ENCODE data around the gene TRIML2. TPM values are rescaled to one million over a fixed set of nuclear protein-coding genes. Genes with fewer than 3 reads are reported as not detected.

The TRIML2 gene
- total RNA-seq, 2 donors from 2014 or later = not detected

DNA sequence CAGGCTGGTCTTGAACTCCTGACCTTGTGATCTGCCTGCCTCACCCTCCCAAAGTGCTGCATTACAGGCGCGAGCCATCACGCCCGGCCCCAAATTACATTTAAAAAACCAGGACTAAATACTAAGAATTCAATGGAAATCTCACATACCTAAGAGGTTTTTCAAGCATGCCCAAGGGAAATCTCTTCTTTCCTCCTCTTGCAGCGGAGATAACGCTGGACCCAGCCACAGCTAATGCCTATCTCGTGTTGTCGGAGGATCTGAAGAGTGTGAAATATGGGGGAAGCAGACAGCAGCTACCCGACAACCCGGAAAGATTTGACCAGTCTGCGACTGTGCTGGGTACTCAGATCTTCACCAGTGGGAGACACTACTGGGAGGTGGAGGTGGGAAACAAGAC is 37.2 kb upstream of the TRIML2 start:
- Histone ChIP-seq H3K4me1 (no peaks in the 10 kb centered on the region), H3K36me3 (no peaks in the 10 kb centered on the region), H3K27me3 (no peaks in the 10 kb centered on the region), H3K9me3 (no peaks in the 10 kb centered on the region), H3K27ac (no peak overlapping the region), H3K4me3 (no peak overlapping the region)
- no peak for DNase-seq (ENCODE audit: low spot score)
- TF ChIP-seq, protein P1, sequence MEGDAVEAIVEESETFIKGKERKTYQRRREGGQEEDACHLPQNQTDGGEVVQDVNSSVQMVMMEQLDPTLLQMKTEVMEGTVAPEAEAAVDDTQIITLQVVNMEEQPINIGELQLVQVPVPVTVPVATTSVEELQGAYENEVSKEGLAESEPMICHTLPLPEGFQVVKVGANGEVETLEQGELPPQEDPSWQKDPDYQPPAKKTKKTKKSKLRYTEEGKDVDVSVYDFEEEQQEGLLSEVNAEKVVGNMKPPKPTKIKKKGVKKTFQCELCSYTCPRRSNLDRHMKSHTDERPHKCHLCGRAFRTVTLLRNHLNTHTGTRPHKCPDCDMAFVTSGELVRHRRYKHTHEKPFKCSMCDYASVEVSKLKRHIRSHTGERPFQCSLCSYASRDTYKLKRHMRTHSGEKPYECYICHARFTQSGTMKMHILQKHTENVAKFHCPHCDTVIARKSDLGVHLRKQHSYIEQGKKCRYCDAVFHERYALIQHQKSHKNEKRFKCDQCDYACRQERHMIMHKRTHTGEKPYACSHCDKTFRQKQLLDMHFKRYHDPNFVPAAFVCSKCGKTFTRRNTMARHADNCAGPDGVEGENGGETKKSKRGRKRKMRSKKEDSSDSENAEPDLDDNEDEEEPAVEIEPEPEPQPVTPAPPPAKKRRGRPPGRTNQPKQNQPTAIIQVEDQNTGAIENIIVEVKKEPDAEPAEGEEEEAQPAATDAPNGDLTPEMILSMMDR (IDR thresholded peaks at IDR 0.05) = no peak

DNA sequence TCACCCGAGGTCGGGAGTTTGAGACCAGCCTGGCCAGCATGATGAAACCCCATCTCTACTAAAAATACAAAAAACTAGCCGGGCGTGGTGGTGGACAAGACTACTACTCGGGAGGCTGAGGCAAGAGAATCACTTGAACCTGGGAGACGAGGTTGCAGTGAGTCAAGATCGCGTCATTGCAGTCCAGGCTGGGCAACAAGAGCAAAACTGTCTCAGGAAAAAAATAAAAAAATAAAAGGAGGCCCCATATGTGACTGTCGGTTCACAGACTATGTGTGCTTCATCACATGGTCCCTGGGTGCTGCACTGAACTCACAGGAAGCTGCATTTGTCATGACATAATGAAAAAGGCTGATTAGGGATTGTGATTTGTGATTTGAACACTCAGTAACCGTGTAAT is 36.2 kb upstream of the TRIML2 start:
- Histone ChIP-seq H3K9me3 (no peaks in the 10 kb centered on the region), H3K4me3 (no peak overlapping the region), H3K27me3 (no peaks in the 10 kb centered on the region), H3K36me3 (no peaks in the 10 kb centered on the region), H3K27ac (no peak overlapping the region), H3K4me1 (no peaks in the 10 kb centered on the region)
- TF ChIP-seq, protein P1 (IDR thresholded peaks at IDR 0.05) = no peak
- no peak for DNase-seq (ENCODE audit: low spot score)

DNA sequence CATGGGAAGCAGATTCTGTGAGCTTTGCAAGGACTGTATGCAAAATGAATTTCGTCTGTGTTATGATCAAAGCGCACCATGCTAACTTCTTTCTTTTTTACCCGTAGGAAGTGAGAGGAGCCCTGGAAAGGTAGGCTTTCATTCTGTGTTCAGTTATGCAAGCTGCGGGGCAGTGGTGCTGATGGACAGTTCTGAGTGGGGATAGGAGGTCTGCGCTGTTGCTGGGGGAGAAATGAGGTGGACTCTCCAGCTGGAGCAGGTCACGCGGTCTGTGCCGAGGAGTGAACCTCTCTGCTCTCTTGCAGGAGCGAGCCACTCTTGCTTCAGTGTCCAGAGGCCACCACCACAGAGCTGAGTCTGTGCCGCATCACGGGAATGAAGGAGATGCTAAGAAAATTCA is 34.3 kb upstream of the TRIML2 start:
- no peak overlapping the region for H3K27ac ChIP-seq
- no peak overlapping the region for H3K4me3 ChIP-seq
- no peak for DNase-seq (ENCODE audit: low spot score)
- no peaks in the 10 kb centered on the region for H3K27me3 ChIP-seq
- H3K36me3 ChIP-seq = no peaks in the 10 kb centered on the region
- TF ChIP-seq, protein P1 (IDR thresholded peaks at IDR 0.05) = no peak
- H3K9me3 ChIP-seq = no peaks in the 10 kb centered on the region
- no peaks in the 10 kb centered on the region for H3K4me1 ChIP-seq

DNA sequence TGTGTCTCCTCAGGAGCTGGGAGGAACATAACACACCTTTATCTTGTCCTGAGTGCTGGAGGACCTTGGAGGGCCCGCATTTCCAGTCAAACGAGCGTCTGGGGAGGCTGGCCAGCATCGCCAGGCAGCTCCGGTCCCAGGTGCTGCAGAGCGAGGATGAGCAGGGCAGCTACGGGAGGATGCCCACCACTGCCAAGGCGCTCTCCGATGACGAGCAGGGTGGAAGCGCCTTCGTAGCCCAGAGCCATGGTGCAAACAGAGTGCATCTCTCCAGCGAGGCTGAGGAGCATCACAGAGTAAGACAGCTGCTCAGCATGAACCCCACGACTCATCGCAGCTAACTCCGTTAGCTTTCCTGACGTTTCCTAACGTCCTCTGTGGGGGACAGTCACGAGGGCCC is 30.3 kb upstream of the TRIML2 start:
- Histone ChIP-seq H3K27ac (no peak overlapping the region), H3K36me3 (no peaks in the 10 kb centered on the region), H3K4me3 (no peak overlapping the region), H3K4me1 (no peaks in the 10 kb centered on the region), H3K27me3 (no peaks in the 10 kb centered on the region), H3K9me3 (no peaks in the 10 kb centered on the region)
- no peak for DNase-seq (ENCODE audit: low spot score)
- TF ChIP-seq, protein P1 (IDR thresholded peaks at IDR 0.05) = no peak

DNA sequence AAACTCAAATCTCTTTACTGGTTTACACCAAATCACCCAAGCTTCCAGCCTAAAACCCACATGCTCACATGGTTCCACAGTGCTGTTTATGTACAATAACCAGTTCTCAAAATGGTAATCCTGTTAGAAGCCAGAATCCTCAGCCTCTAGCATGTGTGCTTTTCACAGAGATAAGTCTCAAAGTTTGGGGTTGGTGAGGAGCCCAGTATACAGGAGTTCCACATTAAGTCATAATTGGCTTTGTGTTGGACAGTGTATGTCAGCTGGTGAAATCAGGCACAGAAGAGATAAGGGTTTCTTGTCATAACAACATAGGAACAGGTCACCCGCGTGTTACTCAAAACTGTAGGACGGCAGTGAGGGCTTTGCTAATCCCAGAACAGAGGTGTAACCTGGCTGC is 29.7 kb upstream of the TRIML2 start, which contains the start of gene TRIML1:
Gene TRIML1 (plus strand): TSS at position 301 of the 400 bp plus-strand sequence. CDS start 118 bp downstream, outside the sequence.
- TF ChIP-seq, protein P1 (IDR thresholded peaks at IDR 0.05) = no peak
- H3K36me3 ChIP-seq = no peaks in the 10 kb centered on the region
- DNase-seq (ENCODE audit: low spot score) = no peak
- H3K27me3 ChIP-seq = no peaks in the 10 kb centered on the region
- H3K4me3 ChIP-seq = no peak within 1 kb of the TSS
- no peaks in the 10 kb centered on the region for H3K9me3 ChIP-seq
- no peak within 1 kb of the TSS for H3K27ac ChIP-seq
- no peaks in the 10 kb centered on the region for H3K4me1 ChIP-seq

DNA sequence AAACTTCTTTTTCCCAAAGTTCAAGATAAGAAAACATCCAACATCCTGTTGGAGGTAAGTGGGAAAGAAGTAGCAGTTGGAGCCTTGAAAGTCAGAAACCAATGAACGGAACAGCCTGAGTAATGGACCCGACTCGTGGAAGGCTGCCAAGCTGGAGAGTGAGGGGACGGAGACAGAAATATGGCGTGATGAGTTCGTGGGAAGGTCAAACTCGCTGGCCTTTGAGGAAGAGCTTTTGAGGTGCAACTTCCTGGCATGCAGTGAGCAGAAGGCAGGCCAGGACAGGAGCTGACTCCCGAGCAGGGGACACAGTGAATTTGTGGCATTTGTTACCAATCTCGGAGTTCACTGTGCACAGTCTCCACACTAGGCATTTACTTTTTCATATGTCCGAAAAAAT is 28.8 kb upstream of the TRIML2 start:
- Histone ChIP-seq H3K27ac (no peak overlapping the region), H3K4me3 (no peak overlapping the region), H3K27me3 (no peaks in the 10 kb centered on the region), H3K9me3 (no peaks in the 10 kb centered on the region), H3K4me1 (no peaks in the 10 kb centered on the region), H3K36me3 (no peaks in the 10 kb centered on the region)
- DNase-seq (ENCODE audit: low spot score) = no peak
- TF ChIP-seq, protein P1 (IDR thresholded peaks at IDR 0.05) = no peak

Measured in right atrium auricular region (tissue), 2 donors.